B cell (primary cell): Measurements from ENCODE around the gene ABI3BP.

Experiments used
- EZH2 ChIP-seq: IDR thresholded peaks from 2 replicates; pipeline ENCODE4 v1.6.1; 2012; ENCODE audit warnings: borderline replicate concordance, low read depth, mild to moderate bottlenecking, moderate library complexity, low read length; ENCODE audit not compliant: insufficient read depth, poor library complexity, severe bottlenecking
- TF ChIP-seq, protein P1 (sequence below): fragments of 200-600 bp; IDR thresholded peaks from one replicate; pipeline ENCODE4 v1.8.0; 2022; ENCODE audit warnings: antibody characterized with exemption, mild to moderate bottlenecking

DNA sequence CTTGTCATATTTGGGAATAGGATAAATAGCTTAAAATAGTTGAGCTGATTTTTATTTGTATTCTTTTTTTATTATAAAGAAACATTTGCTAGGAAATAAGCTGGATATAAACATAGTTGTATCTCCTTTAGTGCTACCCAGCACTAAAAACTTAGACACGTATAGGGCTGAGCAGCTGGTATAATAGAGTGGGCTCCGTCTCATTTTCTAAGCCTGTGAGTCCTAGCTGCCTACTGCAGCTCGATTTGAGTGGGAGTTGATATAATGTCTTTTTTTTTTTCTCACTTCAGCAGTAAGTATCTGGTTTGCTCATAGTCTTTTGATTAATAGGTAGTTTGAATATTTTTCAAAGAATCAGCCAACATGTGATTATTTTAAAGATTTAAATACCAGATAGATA lies 249.7 kb downstream of the ABI3BP start:
- TF ChIP-seq EZH2 = no peak
- TF ChIP-seq, protein P1, sequence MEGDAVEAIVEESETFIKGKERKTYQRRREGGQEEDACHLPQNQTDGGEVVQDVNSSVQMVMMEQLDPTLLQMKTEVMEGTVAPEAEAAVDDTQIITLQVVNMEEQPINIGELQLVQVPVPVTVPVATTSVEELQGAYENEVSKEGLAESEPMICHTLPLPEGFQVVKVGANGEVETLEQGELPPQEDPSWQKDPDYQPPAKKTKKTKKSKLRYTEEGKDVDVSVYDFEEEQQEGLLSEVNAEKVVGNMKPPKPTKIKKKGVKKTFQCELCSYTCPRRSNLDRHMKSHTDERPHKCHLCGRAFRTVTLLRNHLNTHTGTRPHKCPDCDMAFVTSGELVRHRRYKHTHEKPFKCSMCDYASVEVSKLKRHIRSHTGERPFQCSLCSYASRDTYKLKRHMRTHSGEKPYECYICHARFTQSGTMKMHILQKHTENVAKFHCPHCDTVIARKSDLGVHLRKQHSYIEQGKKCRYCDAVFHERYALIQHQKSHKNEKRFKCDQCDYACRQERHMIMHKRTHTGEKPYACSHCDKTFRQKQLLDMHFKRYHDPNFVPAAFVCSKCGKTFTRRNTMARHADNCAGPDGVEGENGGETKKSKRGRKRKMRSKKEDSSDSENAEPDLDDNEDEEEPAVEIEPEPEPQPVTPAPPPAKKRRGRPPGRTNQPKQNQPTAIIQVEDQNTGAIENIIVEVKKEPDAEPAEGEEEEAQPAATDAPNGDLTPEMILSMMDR = no peak
